AG10803 (cell line): ENCODE measurements around the gene LEAP2.
A peak's percentile ranks its signal among the peaks of the same experiment; 100 is the strongest.

Experiments used
- DNase-seq: peaks from one replicate; pipeline ENCODE4 v3.0.0; 2010; ENCODE audit warnings: low read depth
- H3K4me3 ChIP-seq: 2 replicates; pipeline ENCODE4 v1.5.1; 2011; ENCODE audit warnings: mild to moderate bottlenecking, low read length, control low read depth
- TF ChIP-seq, protein P1 (sequence below): conservative IDR thresholded peaks from 2 replicates; pipeline ENCODE4 v1.5.1; 2011; ENCODE audit warnings: mild to moderate bottlenecking, low read length, control low read depth, inconsistent platforms

The LEAP2 gene, protein sequence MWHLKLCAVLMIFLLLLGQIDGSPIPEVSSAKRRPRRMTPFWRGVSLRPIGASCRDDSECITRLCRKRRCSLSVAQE

DNA sequence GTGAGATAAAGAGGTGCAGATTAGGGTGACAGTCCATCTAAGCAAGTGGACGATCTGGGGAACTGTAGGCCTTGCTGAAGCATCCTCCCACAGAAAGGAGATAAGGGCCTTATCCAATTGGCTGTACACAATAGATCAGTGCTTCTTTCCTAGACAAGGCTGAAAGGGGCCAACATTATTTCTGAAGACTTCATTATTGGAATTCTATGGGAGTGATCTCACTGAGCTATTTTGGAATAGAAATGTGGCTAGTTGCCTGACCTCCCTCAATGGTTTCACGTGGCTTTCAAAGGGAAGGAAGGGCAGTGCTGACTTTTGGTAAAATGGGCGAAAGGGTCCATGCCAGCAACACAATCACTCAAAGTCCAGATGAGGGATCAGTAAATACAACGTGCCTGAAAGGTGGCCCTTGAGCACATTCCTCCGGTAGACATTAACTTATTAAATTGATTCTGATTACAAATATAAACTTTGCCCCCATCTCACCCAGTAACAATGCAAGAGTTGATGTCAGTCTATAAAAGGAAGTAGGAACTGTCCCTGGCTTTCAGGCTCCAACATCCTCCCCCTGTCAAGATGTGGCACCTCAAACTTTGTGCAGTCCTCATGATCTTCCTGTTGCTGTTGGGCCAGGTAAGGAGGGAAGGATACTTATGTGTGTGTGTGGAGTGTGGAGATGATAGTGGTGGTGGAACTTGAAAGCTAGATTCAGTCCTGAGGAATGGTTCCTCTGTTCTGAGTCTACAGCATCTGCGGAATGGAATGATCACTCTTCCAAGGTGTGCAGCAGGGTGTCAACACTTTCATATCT lies at the start of gene LEAP2:
Gene LEAP2 (plus strand): TSS at position 550 of the 811 bp plus-strand sequence. CDS start 27 bp downstream, at position 577.
- DNase-seq: peak; percentile 20
- H3K4me3 ChIP-seq: no peak within 1 kb of the TSS
- TF ChIP-seq, protein P1, sequence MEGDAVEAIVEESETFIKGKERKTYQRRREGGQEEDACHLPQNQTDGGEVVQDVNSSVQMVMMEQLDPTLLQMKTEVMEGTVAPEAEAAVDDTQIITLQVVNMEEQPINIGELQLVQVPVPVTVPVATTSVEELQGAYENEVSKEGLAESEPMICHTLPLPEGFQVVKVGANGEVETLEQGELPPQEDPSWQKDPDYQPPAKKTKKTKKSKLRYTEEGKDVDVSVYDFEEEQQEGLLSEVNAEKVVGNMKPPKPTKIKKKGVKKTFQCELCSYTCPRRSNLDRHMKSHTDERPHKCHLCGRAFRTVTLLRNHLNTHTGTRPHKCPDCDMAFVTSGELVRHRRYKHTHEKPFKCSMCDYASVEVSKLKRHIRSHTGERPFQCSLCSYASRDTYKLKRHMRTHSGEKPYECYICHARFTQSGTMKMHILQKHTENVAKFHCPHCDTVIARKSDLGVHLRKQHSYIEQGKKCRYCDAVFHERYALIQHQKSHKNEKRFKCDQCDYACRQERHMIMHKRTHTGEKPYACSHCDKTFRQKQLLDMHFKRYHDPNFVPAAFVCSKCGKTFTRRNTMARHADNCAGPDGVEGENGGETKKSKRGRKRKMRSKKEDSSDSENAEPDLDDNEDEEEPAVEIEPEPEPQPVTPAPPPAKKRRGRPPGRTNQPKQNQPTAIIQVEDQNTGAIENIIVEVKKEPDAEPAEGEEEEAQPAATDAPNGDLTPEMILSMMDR: no peak

DNA sequence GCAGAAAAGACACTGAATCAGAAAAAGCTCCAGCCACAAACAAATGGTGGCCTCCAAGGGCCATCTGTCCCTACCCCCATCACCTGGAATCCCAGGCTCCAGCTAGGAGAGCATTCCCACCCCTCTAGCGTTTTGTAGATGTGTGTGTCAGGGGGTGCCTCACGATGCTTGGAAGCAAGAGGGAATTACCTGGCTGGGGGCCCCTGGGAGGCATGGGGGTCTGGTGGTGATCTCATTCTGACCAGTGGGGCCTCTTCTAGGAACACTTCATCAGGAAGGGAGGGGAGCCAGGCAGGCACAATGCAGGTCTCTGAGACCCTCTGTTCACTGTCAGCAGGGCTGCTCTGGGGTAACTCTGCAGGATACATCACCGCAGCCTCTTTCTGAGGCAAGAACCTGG lies 49.0 kb upstream of the LEAP2 start:
- TF ChIP-seq, protein P1: no peak
- H3K4me3 ChIP-seq: no peak overlapping the region
- no peak for DNase-seq

DNA sequence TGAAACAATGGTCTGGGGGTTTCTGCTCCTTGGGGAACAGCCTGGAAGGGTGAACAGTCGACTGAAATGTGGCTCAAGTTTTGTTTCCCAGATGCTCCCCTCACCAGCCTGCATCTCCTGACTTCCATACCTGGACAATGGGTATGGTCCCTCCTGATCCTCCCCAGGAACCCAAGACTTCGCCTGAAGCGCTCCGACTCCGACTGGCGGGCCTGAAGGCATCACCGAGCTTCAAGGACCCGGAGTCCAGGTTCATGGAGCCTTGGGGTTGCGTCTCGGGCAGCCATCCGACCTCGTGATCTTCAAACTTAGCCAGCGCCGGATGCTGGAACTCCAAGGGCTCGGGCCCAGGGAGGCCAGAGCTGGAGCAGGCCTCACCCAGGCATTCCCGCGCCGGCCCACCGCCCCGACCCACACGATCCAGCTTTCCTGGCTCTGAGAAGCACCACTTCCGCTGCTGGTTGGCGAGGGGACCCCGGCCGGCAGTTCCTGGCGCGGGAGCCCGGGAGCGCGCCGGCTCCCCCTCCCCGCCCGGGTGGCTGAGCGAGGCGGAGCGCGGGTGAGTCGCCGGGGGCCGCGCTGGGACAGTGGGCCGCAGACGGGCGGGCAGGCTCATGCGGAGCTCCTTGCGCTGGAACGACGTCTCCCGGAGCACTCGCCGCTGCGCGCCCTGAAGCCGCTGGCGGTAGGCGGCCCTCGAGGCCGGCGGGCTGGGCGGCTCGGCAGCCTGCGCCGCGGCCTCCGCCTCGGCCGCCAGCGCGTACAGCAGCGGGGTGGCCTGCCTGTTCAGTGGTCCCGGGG lies 48.2 kb upstream of the LEAP2 start:
- DNase-seq: no peak
- TF ChIP-seq, protein P1: no peak
- H3K4me3 ChIP-seq: no peak overlapping the region

DNA sequence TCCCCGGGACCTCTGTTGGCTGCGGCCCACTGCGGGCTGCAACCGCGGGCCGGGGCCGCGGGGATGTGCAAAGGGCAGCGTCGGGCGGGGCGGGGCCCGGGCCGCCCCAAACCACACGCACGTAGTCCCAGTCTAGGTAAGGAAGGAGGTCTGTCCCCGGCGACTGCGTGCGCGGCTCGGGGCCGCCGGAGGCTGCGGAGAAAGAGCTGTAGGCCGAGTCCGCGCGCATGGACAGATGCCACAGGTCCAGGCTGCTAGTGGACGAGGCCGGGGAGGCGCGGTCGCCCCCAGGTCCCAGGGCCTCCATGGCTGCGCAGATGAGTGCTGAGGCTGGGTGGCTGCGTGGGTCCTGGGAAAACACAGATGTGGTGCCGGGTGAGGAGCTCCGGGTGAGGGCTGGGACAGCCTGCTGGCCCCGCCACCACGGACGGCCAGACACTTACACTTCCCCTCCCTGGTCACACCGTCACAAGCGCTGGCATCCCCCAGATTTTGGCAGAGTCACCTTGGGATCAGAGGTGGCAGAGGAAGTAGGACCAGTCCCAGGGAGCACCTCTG lies 47.6 kb upstream of the LEAP2 start:
- DNase-seq: no peak
- TF ChIP-seq, protein P1: no peak
- H3K4me3 ChIP-seq: no peak overlapping the region

DNA sequence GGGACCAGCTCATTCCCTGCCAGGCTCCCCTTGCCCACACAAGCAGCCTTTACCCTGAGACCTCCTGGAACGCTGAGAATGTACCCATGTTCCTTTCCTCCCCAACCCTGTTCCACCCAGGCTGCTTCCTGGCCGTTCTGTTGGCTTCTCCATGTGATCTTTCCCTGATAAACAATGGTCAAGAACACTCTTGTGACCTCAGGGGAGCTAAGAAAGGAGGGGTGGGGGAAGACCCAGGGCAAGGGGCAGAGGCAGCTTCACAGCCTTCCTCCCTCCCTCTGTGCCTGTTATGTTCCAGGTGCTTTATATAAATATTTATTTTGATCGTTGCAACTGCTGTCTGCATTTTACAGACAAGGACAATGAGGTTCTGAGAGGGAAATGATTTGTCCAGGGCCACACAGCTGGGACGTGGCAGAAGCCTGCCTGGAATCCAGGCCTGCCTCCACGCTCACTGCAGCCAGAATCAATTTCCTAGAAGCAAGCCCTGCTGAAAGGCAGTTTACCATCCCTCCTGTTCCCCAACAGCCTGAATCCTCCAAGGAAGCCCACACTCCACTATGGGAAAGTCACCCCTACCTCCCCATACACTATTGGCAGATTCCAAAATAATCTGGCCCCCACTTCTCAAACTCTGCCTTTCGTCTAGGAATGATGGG lies 46.9 kb upstream of the LEAP2 start:
- DNase-seq: no peak
- TF ChIP-seq, protein P1: no peak
- H3K4me3 ChIP-seq: no peak overlapping the region

DNA sequence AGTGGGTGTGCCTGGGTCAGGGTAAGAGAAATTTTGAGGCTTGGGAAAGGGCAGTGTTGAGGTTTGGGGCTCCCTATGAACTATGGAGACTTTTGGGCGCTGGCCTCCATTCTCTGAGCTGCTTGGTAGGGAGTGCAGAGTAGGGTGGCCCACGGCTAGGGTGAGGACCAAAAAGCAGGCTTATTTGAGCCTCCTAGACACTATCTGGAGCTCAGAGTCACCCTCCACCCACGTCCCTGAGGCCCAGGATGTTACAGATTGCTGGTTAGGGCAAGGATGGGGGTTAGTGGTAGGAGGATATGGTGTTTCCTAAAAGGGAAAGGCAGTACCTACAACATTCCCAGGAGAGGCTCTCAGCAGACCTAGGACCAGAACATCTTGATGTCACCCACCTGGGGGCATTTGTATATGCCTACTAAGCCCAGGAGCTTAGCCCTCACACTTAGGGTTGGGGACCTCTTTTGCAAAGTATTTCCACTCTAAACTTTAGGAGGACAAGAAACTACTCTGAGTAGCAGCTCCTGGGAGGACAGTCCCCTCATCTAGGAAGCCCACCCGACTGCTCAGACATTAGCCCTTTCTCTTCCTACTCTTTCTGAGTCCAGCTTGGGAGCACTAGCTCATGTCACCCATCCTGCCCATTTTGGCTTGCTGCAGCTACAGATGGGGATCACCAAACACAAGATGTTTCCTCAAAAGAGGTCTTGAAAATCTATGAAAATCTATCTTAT lies 45.4 kb upstream of the LEAP2 start:
- DNase-seq: no peak
- TF ChIP-seq, protein P1: no peak
- no peak overlapping the region for H3K4me3 ChIP-seq
